Gastroesophageal sphincter (tissue), 4 donors: ENCODE measurements around the gene PLEKHM3. TPM values are rescaled to one million over a fixed set of nuclear protein-coding genes. Genes with fewer than 3 reads are reported as not detected.

Source experiments
- ATAC-seq: fragments of 150-250 bp; one replicate; pipeline ENCODE4 v1.9.1; 2016; ENCODE audit warnings: mild to moderate bottlenecking, moderate library complexity
- H3K27ac ChIP-seq, 4 donors: fragments of 200-600 bp; sonication (generic) in 3 of 4; 1 replicate in 3 of 4; 2 replicates in 1 of 4; pipeline ENCODE4 v1.5.1; 2016 to 2019
- H3K27me3 ChIP-seq: fragments of 200-600 bp; sonication (generic); one replicate; pipeline ENCODE4 v1.5.1; 2019
- H3K36me3 ChIP-seq, 2 donors: fragments of 200-600 bp; sonication (generic); one replicate each; pipeline ENCODE4 v1.5.1; 2019; ENCODE audit warnings: control low read depth in 1 of 2
- H3K4me1 ChIP-seq, 3 donors: fragments of 200-600 bp; sonication (generic); 1 replicate in 2 of 3; 2 replicates in 1 of 3; pipeline ENCODE4 v1.5.1; 2016 to 2019; ENCODE audit warnings: control low read depth in 2 of 3
- H3K4me3 ChIP-seq, 2 donors: fragments of 200-600 bp; sonication (generic); one replicate each; pipeline ENCODE4 v1.5.1; 2019; ENCODE audit warnings: mild to moderate bottlenecking in 1 of 2, moderate library complexity in 1 of 2
- H3K9me3 ChIP-seq, 3 donors: fragments of 200-600 bp; sonication (generic); one replicate each; pipeline ENCODE4 v1.5.1; 2017 to 2019; ENCODE audit warnings: control low read depth in 2 of 3
- CTCF ChIP-seq, 4 experiments: fragments of 200-600 bp in 2 of 4; fragments of 450-650 bp in 2 of 4; sonication (generic) in 1 of 4; IDR thresholded peaks; one replicate each; pipeline ENCODE4 v1.5.1; 2017 to 2019; ENCODE audit warnings: antibody characterized with exemption in 4 of 4, mild to moderate bottlenecking in 2 of 4, moderate library complexity in 2 of 4
- EP300 ChIP-seq: sonication (generic); formaldehyde crosslinking; IDR thresholded peaks from one replicate; pipeline ENCODE4 v1.6.1; 2017; ENCODE audit warnings: antibody characterized with exemption, mild to moderate bottlenecking
- POLR2A ChIP-seq, 2 donors: fragments of 450-650 bp; IDR thresholded peaks; one replicate each; pipeline ENCODE4 v1.6.1; 2017; ENCODE audit warnings: antibody characterized with exemption in 2 of 2, mild to moderate bottlenecking in 2 of 2, moderate library complexity in 1 of 2
- POLR2AphosphoS5 ChIP-seq: sonication (generic); formaldehyde crosslinking; IDR thresholded peaks from one replicate; pipeline ENCODE4 v1.6.1; 2017; ENCODE audit warnings: antibody characterized with exemption
- WGBS, 2 donors: methylation state at CpG; one replicate each; pipeline ENCODE4 v1.1.5; 2018; ENCODE audit warnings: low coverage in 1 of 2; 5-methylcytosine and 5-hydroxymethylcytosine counted together
- total RNA-seq, 4 donors: library from RNA; depleted of rRNA; stranded (reverse); fragments of >200 nt; gene quantifications; one replicate each; pipeline ENCODE4 v1.1.0, GENCODE V29; 2016

PLEKHM3 gene
- total RNA-seq, 4 donors from 2014 or later, result 21.4 to 35.5 (median 29.7) TPM

DNA sequence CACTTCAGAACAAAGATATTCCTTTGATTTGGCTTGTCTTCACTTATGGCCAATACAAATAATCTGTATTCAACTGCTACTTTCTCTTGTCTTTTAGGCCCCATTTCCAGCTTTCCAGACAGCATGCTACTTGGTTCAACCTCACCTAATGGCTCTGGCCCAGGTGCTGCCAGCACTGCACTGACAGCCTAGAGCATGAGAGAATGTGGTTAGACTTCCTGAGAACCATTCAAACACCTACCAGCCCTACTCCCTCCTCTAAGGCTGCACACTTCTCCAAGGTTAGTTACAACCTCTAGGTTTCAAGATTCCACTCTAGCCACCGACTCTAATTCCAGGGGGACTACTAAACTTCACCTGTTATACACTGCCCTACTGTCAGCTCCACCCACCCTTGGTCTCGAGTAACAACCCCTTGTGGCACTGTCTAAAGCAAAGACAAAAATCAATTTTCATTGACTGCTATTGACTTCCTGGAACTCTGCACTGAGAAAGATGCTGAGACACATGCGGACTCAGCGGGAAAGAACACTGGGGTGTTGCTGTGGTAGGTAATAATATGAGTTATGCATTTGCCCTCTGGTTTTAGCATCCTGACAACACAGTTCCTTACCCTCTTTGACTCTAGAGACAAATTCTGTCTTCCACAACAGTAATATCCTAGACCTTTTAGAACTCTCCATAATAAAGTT lies 38.2 kb downstream of the PLEKHM3 start:
- no peaks in the 10 kb centered on the region for H3K4me1 ChIP-seq
- H3K36me3 ChIP-seq, result no peaks in the 10 kb centered on the region
- no peak for TF ChIP-seq CTCF (IDR thresholded peaks at IDR 0.05)
- no peak for TF ChIP-seq POLR2AphosphoS5
- TF ChIP-seq EP300, result no peak
- TF ChIP-seq POLR2A (IDR thresholded peaks at IDR 0.05), result no peak
- H3K27ac ChIP-seq, result no peak overlapping the region
- H3K9me3 ChIP-seq, result no peaks in the 10 kb centered on the region
- WGBS, 2 donors, result 96 to 97% methylated on average over 4 of the region's 4 CpGs
- no peaks in the 10 kb centered on the region for H3K27me3 ChIP-seq
- no peak overlapping the region for H3K4me3 ChIP-seq
- ATAC-seq, result no peak

- Histone ChIP-seq H3K27me3 (no peaks in the 10 kb centered on the region), H3K36me3 (no peaks in the 10 kb centered on the region), H3K4me1 (no peaks in the 10 kb centered on the region), H3K27ac (no peak overlapping the region), H3K9me3 (no peaks in the 10 kb centered on the region), H3K4me3 (no peak overlapping the region)
- 97 to 100% methylated on average over 1 to 3 of the region's 3 CpGs for WGBS, 2 donors
- TF ChIP-seq CTCF (IDR thresholded peaks at IDR 0.05) (no peak), EP300 (no peak), POLR2A (IDR thresholded peaks at IDR 0.05) (no peak)
- ATAC-seq, result no peak
Observed at GRCh38 chr2:207984765-207985480, 40.4 kb downstream of the PLEKHM3 start.

DNA sequence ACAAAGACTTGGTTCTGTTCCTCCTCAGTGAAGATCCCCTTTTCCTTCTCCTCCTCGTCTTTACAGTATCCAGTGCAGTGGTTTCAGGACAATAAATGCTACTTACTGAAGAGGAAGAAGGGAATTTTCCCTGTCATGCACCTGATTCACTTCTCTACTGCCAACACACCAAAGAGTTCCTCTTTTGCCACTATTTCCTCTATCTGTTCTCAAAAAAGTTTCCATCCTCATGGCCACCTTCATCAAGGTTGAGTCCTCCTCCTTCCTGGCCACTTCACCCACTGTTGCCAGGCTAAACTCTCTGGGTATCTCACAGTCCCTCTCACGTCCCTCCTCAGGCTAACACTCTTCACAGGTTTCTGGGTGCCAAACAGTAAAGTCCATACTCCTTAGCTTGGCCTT lies 41.7 kb downstream of the PLEKHM3 start:
- Histone ChIP-seq H3K27ac (no peak overlapping the region), H3K4me1 (no peaks in the 10 kb centered on the region), H3K36me3 (no peaks in the 10 kb centered on the region), H3K4me3 (no peak overlapping the region), H3K9me3 (no peaks in the 10 kb centered on the region), H3K27me3 (no peaks in the 10 kb centered on the region)
- ATAC-seq, result no peak
- TF ChIP-seq CTCF (IDR thresholded peaks at IDR 0.05) (no peak), POLR2AphosphoS5 (no peak), POLR2A (IDR thresholded peaks at IDR 0.05) (no peak), EP300 (no peak)
- WGBS, 2 donors, result 82 to 89% methylated on average over 2 of the region's 2 CpGs

GRCh38 chr2:207978177-207978948 lies 47.0 kb downstream of the PLEKHM3 start:
- TF ChIP-seq EP300 (no peak), CTCF (IDR thresholded peaks at IDR 0.05) (no peak), POLR2A (IDR thresholded peaks at IDR 0.05) (no peak), POLR2AphosphoS5 (no peak)
- H3K27me3 ChIP-seq, result no peaks in the 10 kb centered on the region
- no peaks in the 10 kb centered on the region for H3K4me1 ChIP-seq
- H3K27ac ChIP-seq, result no peak overlapping the region
- no peaks in the 10 kb centered on the region for H3K9me3 ChIP-seq
- H3K36me3 ChIP-seq, result peaks cover 7 to 19% of the 10 kb centered on the region in 2 donors
- no peak overlapping the region for H3K4me3 ChIP-seq
- ATAC-seq, result no peak
- 85 to 88% methylated on average over 11 to 12 of the region's 12 CpGs for WGBS, 2 donors
